GM19372 (cell line): ENCODE results near the gene CENPQ.
A peak's percentile ranks its signal among the peaks of the same experiment; 100 is the strongest.
"Not testable (repeated sequence)": the region's sequence is repeated elsewhere in the genome, so short reads cannot be mapped to it uniquely, and the experiment has no call there.

ENCODE experiments used
- ATAC-seq: cut with Tn5 transposase; IDR thresholded peaks from one replicate; pipeline ENCODE4 v1.9.1; 2021; ENCODE audit warnings: mild to moderate bottlenecking, low read depth, moderate library complexity; ENCODE audit not compliant: unreplicated experiment

CENPQ gene

GRCh38 chr6:49462927-49463611 is at the start of gene CENPQ, which contains the start of gene MMUT:
TSS of gene CENPQ (plus strand) at chr6:49463370. CDS start at chr6:49470177, 6,807 bp downstream.
TSS of gene MMUT (minus strand) at chr6:49463253. CDS start at chr6:49459466, 3,787 bp downstream.
- ATAC-seq = peak; percentile 98

- ATAC-seq = no peak
Observed at GRCh38 chr6:49415358-49415757, 47.8 kb upstream of the CENPQ start.

- no peak for ATAC-seq
Observed at GRCh38 chr6:49416195-49416594, 47.0 kb upstream of the CENPQ start.

- no peak for ATAC-seq
Observed at GRCh38 chr6:49423817-49424216, 39.4 kb upstream of the CENPQ start.

GRCh38 chr6:49430187-49430586 is 33.0 kb upstream of the CENPQ start:
- ATAC-seq = no peak

GRCh38 chr6:49430866-49431265 is 32.3 kb upstream of the CENPQ start:
- no peak for ATAC-seq

- ATAC-seq = no peak
Observed at GRCh38 chr6:49453221-49453620, 9.9 kb upstream of the CENPQ start.

- ATAC-seq = peak; percentile 53
Observed at GRCh38 chr6:49454787-49455709, 8.1 kb upstream of the CENPQ start.

- no peak for ATAC-seq
Observed at GRCh38 chr6:49457771-49458170, 5.4 kb upstream of the CENPQ start.

- ATAC-seq = no peak
Observed at GRCh38 chr6:49462071-49462470, 1.1 kb upstream of the CENPQ start.

GRCh38 chr6:49462599-49462926 is 607 bp upstream of the CENPQ start:
- peak; percentile 4 for ATAC-seq

GRCh38 chr6:49463612-49463967 is 420 bp downstream of the CENPQ start:
- peak; percentile 4 for ATAC-seq

- ATAC-seq = no peak
Observed at GRCh38 chr6:49464691-49465090, 1.5 kb downstream of the CENPQ start.

GRCh38 chr6:49468042-49468441 is 4.9 kb downstream of the CENPQ start:
- ATAC-seq = no peak

GRCh38 chr6:49476564-49476963 is 13.4 kb downstream of the CENPQ start:
- not testable (repeated sequence) for ATAC-seq

- no peak for ATAC-seq
Observed at GRCh38 chr6:49479308-49479970, 16.3 kb downstream of the CENPQ start.

- not testable (repeated sequence) for ATAC-seq
Observed at GRCh38 chr6:49481846-49482245, 18.7 kb downstream of the CENPQ start.

GRCh38 chr6:49483380-49483779 is 20.2 kb downstream of the CENPQ start:
- not testable (repeated sequence) for ATAC-seq

GRCh38 chr6:49490633-49491032 is 27.5 kb downstream of the CENPQ start:
- ATAC-seq = no peak

- ATAC-seq = no peak
Observed at GRCh38 chr6:49497304-49497703, 34.1 kb downstream of the CENPQ start.

GRCh38 chr6:49499126-49499525 is 36.0 kb downstream of the CENPQ start:
- no peak for ATAC-seq
